HG02610 (cell line): Measurements from ENCODE around the gene UBA3.
A peak's percentile ranks its signal among the peaks of the same experiment; 100 is the strongest.

Source experiments
- ATAC-seq: cut with Tn5 transposase; IDR thresholded peaks from one replicate; pipeline ENCODE4 v1.9.1; 2021; ENCODE audit warnings: mild to moderate bottlenecking, moderate library complexity; ENCODE audit not compliant: unreplicated experiment

UBA3 gene

GRCh38 chr3:69013253-69014021 lies 66.7 kb downstream of the UBA3 start, which contains the start of gene EOGT:
TSS of gene EOGT (minus strand) at chr3:69013684. CDS start at chr3:69009846, 3,838 bp downstream.
- ATAC-seq, result peak; percentile 87

- ATAC-seq, result peak; percentile 46
These were observed 67.3 kb downstream of the UBA3 start for GRCh38 chr3:69012800-69013252.

GRCh38 chr3:69012100-69012799 lies 67.9 kb downstream of the UBA3 start:
- ATAC-seq, result no peak

- ATAC-seq, result no peak
These were observed 69.0 kb downstream of the UBA3 start for GRCh38 chr3:69011096-69011730.

GRCh38 chr3:69009559-69010410 lies 70.4 kb downstream of the UBA3 start:
- no peak for ATAC-seq

- ATAC-seq, result no peak
These were observed 71.2 kb downstream of the UBA3 start for GRCh38 chr3:69008980-69009379.

- no peak for ATAC-seq
These were observed 74.2 kb downstream of the UBA3 start for GRCh38 chr3:69005791-69006482.

GRCh38 chr3:69005071-69005790 lies 74.9 kb downstream of the UBA3 start:
- no peak for ATAC-seq
